GM19452 (cell line): ENCODE data around the gene PTPRF.
"Not testable (repeated sequence)": the region's sequence is repeated elsewhere in the genome, so short reads cannot be mapped to it uniquely, and the experiment has no call there.

ENCODE experiments used
- ATAC-seq: cut with Tn5 transposase; IDR thresholded peaks from one replicate; pipeline ENCODE4 v1.9.1; 2021; ENCODE audit not compliant: unreplicated experiment

Gene PTPRF

DNA sequence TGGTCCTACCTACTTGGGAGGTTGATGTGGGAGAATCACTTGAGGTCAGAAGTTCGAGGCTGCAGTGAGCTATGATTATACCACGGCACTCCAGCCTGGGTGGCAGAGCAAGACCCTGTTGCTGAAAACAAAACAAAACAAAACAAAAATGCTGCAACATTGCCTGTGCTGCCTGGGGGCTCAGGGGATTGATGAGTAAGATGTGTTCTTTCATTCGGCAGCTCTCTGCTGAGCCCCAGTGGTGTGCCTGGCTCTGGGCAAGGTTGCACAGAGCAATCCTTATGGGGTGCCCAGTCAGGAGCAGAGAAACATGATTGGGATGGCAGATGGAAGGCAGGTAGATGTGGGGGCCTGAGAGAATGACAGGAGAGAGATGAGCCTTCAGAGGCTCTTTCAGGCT is 90.7 kb downstream of the PTPRF start:
- no peak for ATAC-seq

DNA sequence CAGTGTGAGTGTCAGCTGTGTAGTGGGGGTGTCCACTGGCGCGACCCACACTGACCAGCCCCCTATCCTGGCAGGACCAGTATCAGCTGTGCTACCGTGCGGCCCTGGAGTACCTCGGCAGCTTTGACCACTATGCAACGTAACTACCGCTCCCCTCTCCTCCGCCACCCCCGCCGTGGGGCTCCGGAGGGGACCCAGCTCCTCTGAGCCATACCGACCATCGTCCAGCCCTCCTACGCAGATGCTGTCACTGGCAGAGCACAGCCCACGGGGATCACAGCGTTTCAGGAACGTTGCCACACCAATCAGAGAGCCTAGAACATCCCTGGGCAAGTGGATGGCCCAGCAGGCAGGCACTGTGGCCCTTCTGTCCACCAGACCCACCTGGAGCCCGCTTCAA is 91.2 kb downstream of the PTPRF start:
- ATAC-seq, result no peak

DNA sequence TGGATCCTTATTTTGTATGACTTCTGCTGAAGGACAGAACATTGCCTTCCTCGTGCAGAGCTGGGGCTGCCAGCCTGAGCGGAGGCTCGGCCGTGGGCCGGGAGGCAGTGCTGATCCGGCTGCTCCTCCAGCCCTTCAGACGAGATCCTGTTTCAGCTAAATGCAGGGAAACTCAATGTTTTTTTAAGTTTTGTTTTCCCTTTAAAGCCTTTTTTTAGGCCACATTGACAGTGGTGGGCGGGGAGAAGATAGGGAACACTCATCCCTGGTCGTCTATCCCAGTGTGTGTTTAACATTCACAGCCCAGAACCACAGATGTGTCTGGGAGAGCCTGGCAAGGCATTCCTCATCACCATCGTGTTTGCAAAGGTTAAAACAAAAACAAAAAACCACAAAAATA is 91.8 kb downstream of the PTPRF start:
- ATAC-seq, result no peak

DNA sequence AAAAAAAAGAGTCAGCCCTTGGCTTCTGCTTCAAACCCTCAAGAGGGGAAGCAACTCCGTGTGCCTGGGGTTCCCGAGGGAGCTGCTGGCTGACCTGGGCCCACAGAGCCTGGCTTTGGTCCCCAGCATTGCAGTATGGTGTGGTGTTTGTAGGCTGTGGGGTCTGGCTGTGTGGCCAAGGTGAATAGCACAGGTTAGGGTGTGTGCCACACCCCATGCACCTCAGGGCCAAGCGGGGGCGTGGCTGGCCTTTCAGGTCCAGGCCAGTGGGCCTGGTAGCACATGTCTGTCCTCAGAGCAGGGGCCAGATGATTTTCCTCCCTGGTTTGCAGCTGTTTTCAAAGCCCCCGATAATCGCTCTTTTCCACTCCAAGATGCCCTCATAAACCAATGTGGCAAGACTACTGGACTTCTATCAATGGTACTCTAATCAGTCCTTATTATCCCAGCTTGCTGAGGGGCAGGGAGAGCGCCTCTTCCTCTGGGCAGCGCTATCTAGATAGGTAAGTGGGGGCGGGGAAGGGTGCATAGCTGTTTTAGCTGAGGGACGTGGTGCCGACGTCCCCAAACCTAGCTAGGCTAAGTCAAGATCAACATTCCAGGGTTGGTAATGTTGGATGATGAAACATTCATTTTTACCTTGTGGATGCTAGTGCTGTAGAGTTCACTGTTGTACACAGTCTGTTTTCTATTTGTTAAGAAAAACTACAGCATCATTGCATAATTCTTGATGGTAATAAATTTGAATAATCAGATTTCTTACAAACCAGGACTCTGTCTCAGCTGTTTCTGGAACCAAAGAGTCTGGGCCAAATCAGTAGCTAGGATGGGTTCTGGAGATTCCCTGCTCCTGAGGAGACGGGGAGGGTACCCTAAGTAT is 92.5 kb downstream of the PTPRF start:
- ATAC-seq, result no peak

DNA sequence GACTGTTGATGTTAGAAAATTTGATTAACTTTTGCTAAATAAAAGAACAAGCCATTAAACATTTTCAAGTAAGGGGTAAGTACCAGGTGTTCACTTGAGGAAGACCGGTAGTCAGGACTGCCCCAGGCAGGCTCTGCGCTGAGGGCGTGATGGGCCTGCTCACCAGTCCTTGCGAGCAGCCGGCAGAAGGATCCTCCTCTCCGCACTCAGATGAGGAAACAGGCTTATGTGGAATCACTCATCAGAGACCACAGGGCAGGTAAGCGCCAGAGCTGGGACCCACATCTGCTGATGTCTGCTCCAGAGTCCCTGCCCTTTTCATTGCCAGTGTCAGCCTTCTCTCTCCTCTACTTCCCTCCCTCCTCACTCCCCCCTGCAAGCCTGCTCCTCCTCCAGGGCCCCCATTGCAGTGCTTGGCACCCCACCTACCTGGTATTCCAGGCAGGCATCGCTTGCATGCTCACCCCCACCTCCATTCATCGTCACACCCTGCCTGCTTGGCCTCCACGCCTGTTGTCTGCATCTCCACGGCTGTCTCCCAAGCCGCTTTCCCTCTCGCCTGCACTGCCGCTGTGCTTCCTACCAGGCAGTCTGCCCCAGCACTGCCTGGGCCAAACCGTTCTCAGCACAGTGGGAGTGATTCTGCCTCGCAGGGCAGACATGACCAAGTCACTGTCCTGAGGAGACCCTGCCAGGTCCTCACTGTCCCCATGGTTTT is 94.5 kb downstream of the PTPRF start:
- no peak for ATAC-seq

DNA sequence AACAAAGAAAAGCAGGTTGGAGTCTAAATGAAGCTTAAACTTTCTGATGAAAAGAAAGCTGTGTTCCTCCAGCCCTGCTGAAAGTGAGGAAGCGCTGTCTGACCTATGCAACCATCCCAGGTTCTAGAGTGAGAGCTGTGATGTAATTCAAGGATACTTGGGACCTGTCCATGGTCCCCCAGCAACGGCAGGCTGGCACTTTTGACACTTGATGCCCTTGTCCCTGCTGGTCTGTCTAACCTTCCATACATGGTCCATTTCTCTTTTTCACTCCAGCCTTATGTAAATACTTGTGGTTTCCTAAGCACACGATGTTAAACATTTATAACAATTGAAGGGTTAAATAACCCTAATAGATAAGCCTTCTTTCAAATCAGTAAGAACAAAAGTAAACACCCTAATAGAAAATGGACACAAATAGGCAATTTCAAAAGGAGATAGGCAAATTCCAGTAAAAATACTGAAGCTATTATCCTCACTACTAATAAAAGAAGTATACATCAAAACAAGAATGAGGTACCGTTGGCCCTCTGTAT is 101.5 kb downstream of the PTPRF start:
- ATAC-seq, result no peak

DNA sequence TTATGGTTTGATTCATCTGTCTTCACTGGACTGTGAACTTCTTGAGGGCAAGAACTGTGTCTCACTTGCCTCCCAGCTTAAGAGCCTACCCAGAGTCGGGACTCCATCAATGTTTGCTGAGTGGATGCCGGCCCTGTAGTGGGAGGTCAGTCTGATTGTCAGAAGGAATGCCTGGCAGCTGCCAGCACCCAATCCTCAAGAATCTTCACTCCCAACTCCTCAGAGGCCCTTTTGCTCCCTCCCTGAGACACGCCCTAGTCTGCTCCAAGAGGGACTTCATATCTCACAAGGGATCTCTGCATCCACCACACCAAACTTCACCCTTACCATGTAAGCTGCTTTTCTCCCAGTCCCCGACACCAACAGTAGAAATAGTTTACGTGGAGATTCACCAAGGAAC is 104.0 kb downstream of the PTPRF start:
- no peak for ATAC-seq

DNA sequence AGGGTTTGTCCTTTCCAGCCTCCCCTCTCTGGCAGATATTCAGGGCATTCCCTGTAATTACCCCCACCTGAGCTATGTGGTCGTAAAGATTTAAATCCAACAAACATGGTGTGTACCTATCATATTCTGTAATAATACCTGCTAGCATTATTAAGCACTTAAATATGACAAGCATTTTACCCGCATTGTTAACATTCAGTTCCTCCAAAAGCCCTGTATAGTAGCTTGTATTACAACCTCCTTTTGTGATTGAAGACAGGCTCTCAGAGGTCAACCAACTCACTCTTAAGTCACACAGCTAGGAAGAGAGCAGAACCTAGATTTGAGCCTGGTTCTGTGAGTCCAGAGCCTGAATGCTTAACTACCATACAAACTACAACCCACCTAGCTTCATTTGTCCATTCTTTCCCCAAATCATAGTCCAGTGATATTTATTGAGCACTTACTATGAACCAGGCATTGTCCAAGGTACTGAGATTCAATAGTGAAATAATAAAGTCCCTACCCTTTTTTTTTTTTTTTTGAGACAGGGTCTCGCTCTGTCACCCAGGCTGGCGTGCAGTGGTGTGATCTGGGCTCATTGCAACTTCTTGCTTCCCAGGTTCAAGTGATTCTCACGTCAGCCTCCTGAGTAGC is 105.4 kb downstream of the PTPRF start:
- ATAC-seq, result no peak

DNA sequence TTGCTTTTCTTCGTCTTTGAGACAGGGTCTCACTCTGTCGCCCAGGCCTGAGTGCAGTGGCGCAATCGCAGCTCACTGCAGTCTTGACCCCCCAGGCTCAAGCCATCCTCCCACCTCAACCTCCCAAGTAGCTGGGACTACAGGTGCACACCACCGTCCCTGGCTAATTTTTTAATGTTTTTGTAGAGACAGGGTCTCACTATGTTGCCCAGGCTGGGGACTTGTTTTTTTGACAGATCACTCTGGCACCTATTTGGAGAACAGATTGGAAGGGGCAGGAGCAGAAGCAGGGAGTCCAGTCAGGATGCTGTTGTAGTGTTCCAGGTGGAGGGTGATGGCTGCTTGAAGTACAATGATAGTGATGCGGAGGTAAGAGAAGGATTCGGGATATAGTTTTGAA is 106.6 kb downstream of the PTPRF start:
- no peak for ATAC-seq

DNA sequence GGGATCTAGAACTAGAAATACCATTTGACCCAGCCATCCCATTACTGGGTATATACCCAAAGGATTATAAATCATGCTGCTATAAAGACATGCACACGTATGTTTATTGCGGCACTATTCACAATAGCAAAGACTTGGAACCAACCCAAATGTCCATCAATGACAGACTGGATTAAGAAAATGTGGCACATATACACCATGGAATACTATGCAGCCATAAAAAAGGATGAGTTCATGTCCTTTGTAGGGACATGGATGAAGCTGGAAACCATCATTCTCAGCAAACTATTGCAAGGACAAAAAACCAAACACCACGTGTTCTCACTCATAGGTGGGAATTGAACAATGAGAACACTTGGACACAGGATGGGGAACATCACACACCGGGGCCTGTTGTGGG is 107.7 kb downstream of the PTPRF start:
- not testable (repeated sequence) for ATAC-seq

DNA sequence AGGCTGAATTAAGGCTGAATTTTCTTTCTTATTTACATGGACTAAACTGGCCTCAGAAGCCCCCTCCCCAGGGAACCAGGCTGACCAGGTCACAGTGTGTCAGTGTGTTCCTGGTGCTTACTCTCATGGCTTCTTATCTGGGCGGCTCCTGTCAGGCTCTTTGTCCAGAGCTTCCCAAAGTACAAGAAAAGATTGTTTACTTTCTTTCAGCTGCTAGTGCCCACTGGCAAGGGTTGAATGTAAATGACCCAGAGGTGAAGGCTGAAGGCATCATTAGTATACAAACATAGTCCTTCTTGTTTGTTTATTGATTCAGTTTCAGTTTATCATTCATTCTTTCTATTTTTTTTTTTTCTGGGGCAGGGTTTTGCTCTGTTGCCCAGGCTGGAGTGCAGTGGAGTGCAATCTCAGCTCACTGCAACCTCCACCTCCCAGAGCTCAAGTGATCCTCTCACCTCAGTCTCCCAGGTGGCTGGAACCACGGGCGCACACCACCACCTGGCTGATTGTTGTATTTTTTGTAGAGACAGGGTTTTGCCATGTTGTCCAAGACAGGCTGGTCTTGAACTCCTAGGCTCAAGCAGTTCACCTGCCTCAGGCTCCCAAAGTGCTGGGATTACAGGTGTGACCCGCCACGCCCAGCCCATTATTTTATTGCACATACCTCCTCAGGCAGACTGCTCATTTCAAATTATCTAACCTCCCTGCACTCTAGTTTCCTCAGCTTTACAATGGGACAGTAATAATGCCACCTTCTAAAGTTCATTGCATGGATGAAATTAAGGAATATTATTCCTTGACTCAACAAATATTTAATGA is 109.5 kb downstream of the PTPRF start:
- no peak for ATAC-seq

DNA sequence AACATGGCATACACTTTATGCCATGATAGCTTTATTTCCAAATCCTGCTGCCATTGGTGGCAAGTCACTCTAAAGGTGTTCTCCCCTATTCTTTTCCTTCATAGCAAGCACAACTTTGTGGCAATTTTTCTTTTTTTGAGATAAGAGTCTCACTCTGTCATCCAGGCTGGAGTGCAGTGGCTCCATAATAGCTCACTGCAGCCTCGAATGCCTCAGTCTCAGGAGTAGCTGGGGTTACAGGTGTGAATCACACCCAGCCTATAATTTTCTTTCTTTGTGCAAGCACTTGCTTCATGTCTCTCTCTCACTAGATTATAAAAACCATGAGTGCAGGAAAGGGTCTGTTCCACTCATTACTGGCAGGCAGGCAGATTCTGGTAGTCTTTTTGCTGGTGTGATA is 113.9 kb downstream of the PTPRF start:
- ATAC-seq, result no peak

DNA sequence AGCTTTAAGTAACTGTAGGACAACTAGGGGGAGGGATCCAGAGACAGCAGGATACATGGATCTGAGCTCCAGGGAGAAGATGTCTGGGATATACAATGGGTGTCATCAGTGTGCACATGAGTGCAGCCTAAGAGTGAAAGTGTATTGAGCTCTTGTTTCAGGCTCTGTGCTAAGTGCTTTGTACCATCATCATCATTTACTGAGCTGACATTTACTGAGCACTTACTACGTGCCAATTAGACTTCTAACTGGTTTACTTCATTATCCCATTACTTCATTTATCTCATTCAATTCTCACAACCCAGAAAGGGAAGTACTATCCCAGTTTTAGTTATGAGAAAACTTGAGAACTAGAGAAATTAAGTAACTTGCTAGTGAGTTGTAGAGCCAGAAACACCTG is 114.8 kb downstream of the PTPRF start:
- ATAC-seq, result no peak

DNA sequence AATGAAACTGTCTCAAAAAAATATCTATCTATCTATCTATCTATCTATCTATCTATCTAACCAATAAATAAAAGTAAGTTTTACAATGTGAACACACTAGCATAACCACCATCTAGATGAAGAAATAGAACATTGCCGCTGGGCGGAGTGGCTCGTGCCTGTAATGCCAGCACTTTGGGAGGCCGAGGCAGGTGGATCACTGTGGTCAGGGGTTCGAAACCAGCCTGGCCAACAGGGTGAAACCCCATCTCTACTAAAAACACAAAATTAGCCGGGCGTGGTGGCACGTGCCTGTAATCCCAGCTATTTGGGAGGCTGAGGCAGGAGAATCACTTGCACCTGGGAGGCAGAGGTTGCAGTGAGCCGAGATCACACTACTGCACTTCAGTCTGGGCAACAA is 116.6 kb downstream of the PTPRF start:
- ATAC-seq, result not testable (repeated sequence)

DNA sequence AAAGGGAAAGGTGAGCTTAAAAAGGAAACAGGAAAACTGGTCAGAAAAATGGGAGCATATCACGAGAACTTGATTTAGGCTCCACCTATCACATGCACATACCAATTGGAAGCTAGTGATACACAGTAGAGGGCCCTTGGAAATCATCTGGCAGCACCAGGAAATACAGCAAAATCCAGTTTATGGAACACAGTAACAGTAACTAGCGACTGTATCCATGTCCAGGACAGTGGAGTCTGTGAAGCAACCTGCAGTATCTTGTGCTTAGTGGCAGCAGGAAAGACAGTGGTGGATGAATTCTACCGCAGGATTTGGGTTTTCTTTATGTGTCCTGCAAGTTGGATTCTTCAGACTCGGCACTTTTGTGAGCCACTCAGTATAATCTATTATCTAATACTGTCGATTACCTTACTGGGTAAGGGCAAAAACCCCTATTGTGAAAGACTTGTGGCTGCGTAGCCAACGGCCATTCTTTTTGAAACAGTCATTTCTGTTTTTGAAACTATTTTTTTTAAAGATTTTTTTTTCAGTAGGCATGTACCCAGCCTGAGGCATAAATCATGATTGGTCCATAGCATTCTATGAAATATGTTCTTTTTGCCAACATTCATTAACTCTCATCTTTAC is 117.7 kb downstream of the PTPRF start:
- ATAC-seq, result no peak

DNA sequence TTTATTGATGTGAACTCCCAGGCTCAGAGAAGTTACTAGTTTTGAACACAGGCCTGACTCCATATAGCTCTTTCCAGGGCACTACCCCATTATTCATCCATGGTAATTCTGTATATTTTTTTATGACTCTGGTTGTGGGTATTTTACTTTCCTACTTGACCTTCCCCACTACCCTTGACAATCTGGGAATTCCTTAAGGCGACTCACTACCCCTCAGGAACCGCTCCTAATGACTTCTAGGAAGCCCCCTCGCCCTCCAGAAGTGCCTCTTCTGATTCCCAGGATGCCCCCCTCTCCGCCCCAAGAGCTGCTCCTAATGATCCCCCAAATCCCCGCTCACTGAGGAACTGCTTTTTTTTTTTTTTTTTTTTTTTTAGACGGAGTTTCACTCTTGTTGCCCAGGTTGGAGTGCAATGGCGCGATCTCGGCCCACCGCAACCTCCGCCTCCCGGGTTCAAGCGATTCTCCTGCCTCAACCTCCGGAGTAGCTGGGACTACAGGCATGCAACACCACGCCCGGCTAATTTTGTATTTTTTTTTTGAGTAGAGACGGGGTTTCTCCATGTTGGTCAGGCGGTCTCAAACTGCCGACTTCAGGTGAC is 118.3 kb downstream of the PTPRF start:
- ATAC-seq, result no peak

DNA sequence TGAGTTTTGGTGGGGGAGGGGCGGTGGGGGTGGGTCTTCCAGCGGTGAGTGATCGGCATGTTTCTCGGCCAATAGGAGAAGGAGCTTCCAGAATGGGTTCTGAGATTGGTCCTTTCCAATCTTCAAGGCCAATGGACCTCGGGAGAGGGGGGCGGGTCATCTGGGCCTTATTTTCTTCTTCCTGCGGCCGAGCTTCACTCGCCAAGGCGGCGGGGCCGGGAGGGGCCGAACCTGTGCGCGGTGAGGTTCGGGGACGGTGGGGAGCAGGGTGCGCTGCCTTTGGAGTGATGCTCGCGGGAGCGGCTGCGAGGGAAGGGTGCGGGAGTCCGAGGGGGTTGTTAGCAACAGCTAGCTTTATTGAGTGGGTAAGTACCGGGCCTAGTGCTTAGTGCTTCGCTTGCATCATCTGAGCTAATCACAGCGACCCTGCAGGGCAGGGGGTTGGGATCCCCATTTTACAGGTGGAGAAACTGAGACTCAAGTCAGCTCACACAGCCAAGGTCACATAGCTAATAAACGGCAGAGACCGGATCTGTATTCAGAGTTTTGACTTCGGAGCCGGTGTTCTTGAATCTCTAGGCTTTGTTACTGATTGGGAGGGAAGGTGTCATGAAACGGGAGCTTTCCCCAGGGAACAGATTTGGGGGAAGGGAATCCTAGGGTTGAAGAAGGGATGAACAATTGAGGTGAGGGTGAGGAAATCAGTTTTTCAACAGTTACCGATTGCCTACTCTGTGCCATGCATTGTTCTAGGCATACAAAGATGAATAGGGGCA is 119.8 kb downstream of the PTPRF start:
- peak; percentile 50 for ATAC-seq

DNA sequence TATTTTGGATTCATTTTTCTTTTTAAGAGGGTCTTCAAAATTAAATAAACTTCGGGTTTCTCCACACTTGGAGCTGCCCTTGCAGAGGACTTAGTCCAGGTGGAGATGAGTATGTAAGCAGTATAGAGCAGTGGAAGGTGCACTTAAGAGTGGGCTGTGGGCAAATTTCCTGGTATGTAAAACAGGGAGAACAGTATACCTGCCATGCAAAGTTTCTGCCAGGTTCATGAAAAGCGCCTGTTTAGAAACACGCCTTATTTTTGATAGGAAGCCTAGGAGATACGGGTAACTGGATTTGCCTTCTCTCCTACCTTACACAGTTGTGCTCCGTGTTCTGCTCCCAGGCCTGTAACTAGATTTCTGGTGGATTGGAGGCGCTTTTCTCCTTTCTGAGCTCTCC is 120.5 kb downstream of the PTPRF start:
- ATAC-seq, result no peak

DNA sequence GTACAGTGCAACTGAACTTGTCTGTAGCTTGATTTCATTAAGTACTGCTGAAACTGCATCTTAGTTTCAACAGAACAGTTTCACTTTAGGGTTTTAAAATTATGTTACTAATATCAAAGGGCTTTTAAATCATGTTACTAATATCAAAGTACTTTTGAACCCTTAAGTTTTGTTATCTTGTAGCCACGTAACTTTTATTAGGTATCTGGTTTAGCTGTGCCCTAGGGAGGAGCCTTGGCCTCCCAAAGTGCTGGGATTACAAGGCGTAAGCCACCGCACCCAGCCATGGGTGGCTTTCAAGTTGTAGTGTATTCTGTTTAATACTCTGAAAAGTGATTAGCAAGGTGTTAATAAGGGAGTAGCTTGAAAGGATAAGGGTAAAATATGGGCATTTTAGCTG is 121.2 kb downstream of the PTPRF start:
- ATAC-seq, result no peak
